Tracheal epithelial cell (primary cell): ENCODE data around the gene NDUFAF7. TPM values are rescaled to one million over a fixed set of nuclear protein-coding genes. Genes with fewer than 3 reads are reported as not detected.

Source experiments
- total RNA-seq: library from RNA; depleted of rRNA; stranded (reverse); fragments of >200 nt; gene quantifications from 2 replicates; pipeline ENCODE4 v1.2.1, GENCODE V29; 2014

The NDUFAF7 gene, protein sequence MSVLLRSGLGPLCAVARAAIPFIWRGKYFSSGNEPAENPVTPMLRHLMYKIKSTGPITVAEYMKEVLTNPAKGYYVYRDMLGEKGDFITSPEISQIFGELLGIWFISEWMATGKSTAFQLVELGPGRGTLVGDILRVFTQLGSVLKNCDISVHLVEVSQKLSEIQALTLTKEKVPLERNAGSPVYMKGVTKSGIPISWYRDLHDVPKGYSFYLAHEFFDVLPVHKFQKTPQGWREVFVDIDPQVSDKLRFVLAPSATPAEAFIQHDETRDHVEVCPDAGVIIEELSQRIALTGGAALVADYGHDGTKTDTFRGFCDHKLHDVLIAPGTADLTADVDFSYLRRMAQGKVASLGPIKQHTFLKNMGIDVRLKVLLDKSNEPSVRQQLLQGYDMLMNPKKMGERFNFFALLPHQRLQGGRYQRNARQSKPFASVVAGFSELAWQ
- 8.4 and 13.2 TPM in 2 replicates for total RNA-seq

DNA sequence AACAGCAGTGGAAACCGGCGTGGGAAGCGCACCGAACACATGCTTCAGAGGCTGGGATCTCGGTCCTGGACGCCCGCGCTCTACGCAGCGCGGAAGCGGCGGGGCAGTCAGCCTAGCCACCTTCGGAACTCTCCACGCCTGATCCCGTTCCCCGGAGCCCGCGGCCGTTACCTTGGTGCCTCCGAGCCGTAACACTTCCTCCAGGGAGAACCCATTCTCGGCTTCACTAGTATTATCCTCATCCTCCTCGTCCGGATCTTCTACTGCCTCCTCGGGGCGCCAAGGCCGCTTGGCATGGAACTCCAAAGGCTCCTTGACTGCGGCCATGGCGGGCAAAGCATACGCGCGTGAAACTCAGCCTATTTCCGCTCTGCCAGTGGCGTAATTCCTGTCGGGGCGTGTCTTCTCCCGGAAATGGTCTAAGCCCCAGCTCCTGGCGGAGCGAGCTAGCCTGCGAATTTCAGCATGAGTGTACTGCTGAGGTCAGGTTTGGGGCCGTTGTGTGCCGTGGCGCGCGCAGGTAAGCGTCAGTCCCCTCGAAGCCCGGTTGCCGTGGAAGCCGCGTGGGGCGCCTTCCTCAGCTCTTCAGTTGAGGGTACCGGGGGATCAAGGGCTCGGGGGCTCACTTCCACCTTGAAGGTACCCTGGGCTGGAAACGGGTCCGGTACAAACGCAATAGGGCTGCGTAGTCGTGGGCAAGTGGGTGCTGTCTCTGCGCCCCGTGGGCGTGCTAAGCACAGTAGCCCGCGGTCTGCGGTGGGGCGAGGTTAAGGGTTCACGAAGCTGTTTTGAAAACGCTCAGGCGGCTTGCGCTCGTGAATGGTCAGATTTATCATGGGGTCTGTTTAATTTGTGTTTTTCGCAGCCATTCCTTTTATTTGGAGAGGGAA lies at the start of gene NDUFAF7, which contains the start of gene CEBPZ:
Gene NDUFAF7 (plus strand): TSS at position 418 of the 890 bp plus-strand sequence. CDS start 48 bp downstream, at position 466.
Gene CEBPZ (minus strand): TSS at position 356 of the 890 bp plus-strand sequence. CDS start 29 bp downstream, at position 327.

DNA sequence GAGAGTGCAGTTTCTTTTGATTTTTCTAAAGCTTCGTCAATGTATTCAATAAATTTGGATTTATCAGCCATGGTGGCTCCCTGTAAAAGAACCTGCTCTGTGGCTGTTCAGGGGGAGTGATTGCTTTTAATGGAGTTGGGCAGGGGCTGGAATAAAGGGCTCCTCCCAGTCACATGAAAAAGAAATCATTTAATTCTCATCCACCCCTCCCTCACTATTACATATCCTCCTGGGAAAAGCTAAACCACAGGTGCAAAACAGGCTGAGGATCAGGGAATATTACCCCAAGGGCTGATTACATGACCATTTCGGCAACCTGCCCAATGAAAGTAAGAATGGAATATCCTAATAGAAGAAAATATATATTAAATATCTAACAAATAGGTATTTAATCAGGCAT lies 42.9 kb upstream of the NDUFAF7 start, which contains the start of gene SULT6B1:
Gene SULT6B1 (minus strand): TSS at position 101 of the 400 bp plus-strand sequence. CDS start 30 bp downstream, at position 71.

DNA sequence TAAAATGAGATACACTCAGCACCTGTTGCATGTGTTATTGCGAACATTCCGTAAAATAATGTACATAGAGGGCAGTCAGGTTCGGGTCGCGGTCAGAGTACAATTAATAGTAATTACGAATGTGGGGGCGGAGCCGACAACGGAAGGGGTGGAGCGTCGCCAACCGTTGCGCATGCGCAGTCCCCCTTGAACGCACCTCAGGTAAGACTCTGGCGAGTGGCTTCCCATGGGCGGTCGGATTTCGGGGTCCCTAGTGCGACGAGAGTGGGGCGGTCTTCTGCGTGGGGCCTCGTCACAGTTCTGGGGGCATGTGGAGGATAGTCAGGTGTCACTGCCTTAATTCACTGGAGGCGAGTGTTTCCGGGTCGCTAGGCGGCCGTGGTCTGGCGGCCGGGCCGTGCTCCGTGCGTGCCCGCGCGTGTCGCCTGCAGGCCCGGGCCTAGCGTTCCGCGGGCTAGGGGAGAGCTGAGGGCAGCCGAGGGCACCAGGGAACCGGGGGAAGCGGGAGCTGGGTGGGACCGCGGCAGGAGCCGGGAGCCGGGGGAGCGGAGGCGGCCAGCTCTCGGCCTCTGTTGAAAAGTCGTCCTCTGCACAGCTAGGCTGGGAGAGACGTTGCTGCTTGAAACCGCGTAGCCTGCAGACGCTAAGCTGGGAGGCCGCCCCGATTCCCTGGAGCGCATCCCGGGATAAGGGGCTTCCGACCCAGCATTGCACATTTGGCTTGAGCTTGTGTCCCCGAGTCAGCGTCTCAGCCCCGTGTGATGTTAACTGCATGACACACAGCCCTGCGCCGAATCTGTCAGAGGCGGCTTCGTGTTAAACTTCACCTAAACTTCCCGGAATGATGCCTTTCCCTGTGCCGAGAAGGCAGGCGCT lies 34.9 kb upstream of the NDUFAF7 start, which contains the start of gene CEBPZOS:
Gene CEBPZOS (plus strand): TSS at position 177 of the 876 bp plus-strand sequence. CDS start 3,209 bp downstream, outside the sequence.

Other genes starting within 250 kb of the NDUFAF7 start
- gene HEATR5B, start 147.3 kb upstream of the NDUFAF7 start, total RNA-seq: 18.3 and 19.0 TPM in 2 replicates
- 2.4 and 3.8 TPM in 2 replicates for gene GPATCH11, start 147.1 kb upstream of the NDUFAF7 start, total RNA-seq
- 15.7 and 24.3 TPM in 2 replicates for gene EIF2AK2, start 74.7 kb upstream of the NDUFAF7 start, total RNA-seq
- not detected in 2 replicates for gene SULT6B1, start 43.0 kb upstream of the NDUFAF7 start, total RNA-seq
- 7.2 and 14.7 TPM in 2 replicates for gene CEBPZOS, start 35.2 kb upstream of the NDUFAF7 start, total RNA-seq
- 64.1 and 76.1 TPM in 2 replicates for gene CEBPZ, start 62 bp upstream of the NDUFAF7 start, total RNA-seq
- 26.9 and 33.0 TPM in 2 replicates for gene PRKD3, start 93.2 kb downstream of the NDUFAF7 start, total RNA-seq
- gene QPCT, start 113.0 kb downstream of the NDUFAF7 start, total RNA-seq: 6.4 and 21.2 TPM in 2 replicates